OCI-LY3 (cell line): Measurements from ENCODE around the gene CD9.
"Not testable (repeated sequence)": the region's sequence is repeated elsewhere in the genome, so short reads cannot be mapped to it uniquely, and the experiment has no call there.

Experiments
- H2AFZ ChIP-seq: fragments of 200-600, 300-600 bp; shearing (Covaris generic); 2 replicates; pipeline ENCODE4 v1.6.0; 2014; ENCODE audit warnings: antibody characterized with exemption, low read depth, low read length
- H3K27ac ChIP-seq: fragments of 200-600, 300-600 bp; sonication (generic); 2 replicates; pipeline ENCODE4 v1.5.1; 2014; ENCODE audit warnings: mild to moderate bottlenecking, low read length, moderate library complexity, mixed read lengths
- H3K27me3 ChIP-seq: fragments of 200-600, 300-600 bp; sonication (generic); 2 replicates; pipeline ENCODE4 v1.6.1; 2014; ENCODE audit warnings: low read depth, low read length, mixed read lengths
- H3K36me3 ChIP-seq: fragments of 200-600, 300-600 bp; sonication (generic); replicated peaks from 2 replicates; pipeline ENCODE3; 2014; ENCODE audit warnings: low read depth, low read length, mixed read lengths
- H3K4me1 ChIP-seq: fragments of 300-600, 200-600 bp; sonication (generic); 2 replicates; pipeline ENCODE4 v1.6.1; 2014; ENCODE audit warnings: low read length, mixed read lengths
- H3K4me2 ChIP-seq: fragments of 200-600, 300-600 bp; sonication (generic); 2 replicates; pipeline ENCODE4 v1.6.1; 2014; ENCODE audit warnings: low read length, mixed read lengths
- H3K4me3 ChIP-seq: fragments of 300-600, 200-600 bp; sonication (generic); 2 replicates; pipeline ENCODE4 v1.5.1; 2014; ENCODE audit warnings: antibody characterized with exemption, mild to moderate bottlenecking, low read length, moderate library complexity
- H3K79me2 ChIP-seq: fragments of 300-600, 200-600 bp; shearing (Covaris generic); 2 replicates; pipeline ENCODE4 v1.6.1; 2014; ENCODE audit warnings: mild to moderate bottlenecking, low read length, mixed read lengths
- H3K9ac ChIP-seq: fragments of 300-600, 200-600 bp; shearing (Covaris generic); 2 replicates; pipeline ENCODE4 v1.6.0; 2014; ENCODE audit warnings: mild to moderate bottlenecking, low read length, moderate library complexity
- H3K9me3 ChIP-seq: fragments of 200-600, 300-600 bp; shearing (Covaris generic); 2 replicates; pipeline ENCODE4 v1.6.1; 2014; ENCODE audit warnings: low read length, mixed read lengths; ENCODE audit not compliant: insufficient read depth
- H4K20me1 ChIP-seq: fragments of 200-600, 300-600 bp; sonication (generic); 2 replicates; pipeline ENCODE4 v1.6.1; 2016; ENCODE audit warnings: low read length, mixed read lengths; ENCODE audit not compliant: insufficient read depth
- CTCF ChIP-seq: fragments of 200-600, 300-600 bp; sonication (generic); IDR thresholded peaks from 2 replicates; pipeline ENCODE4 v1.5.1; 2014; ENCODE audit warnings: antibody characterized with exemption, low read length, low read depth
- EZH2phosphoT487 ChIP-seq: fragments of 200-600 bp; shearing (Covaris generic); IDR thresholded peaks from 2 replicates; pipeline ENCODE4 v1.6.1; 2018; ENCODE audit warnings: antibody characterized with exemption, mixed run types, low read depth

The CD9 gene

GRCh38 chr12:6158749-6159148 lies 41.5 kb upstream of the CD9 start:
- no peak overlapping the region for H3K4me3 ChIP-seq
- H3K36me3 ChIP-seq = no peaks in the 10 kb centered on the region
- H3K9me3 ChIP-seq = no peaks in the 10 kb centered on the region
- no peaks in the 10 kb centered on the region for H3K4me1 ChIP-seq
- H3K79me2 ChIP-seq = no peaks in the 10 kb centered on the region
- H3K27me3 ChIP-seq = no peaks in the 10 kb centered on the region; the same call in 1 of the 2 replicates
- TF ChIP-seq EZH2phosphoT487 (no peak), CTCF (no peak)
- H3K27ac ChIP-seq = no peak overlapping the region
- H2AFZ ChIP-seq = no peak overlapping the region
- no peak overlapping the region for H3K4me2 ChIP-seq
- H4K20me1 ChIP-seq = no peaks in the 10 kb centered on the region
- no peak overlapping the region for H3K9ac ChIP-seq

GRCh38 chr12:6159166-6160011 lies 40.8 kb upstream of the CD9 start:
- not testable (repeated sequence) for H3K9me3 ChIP-seq, H3K79me2 ChIP-seq, H3K4me1 ChIP-seq, H3K9ac ChIP-seq, H3K4me3 ChIP-seq, H3K27me3 ChIP-seq, H4K20me1 ChIP-seq, H3K36me3 ChIP-seq, H3K27ac ChIP-seq, H3K4me2 ChIP-seq, H2AFZ ChIP-seq

GRCh38 chr12:6160049-6160649 lies 40.1 kb upstream of the CD9 start:
- H2AFZ ChIP-seq, H3K9me3 ChIP-seq, H4K20me1 ChIP-seq, H3K4me1 ChIP-seq, H3K79me2 ChIP-seq, H3K27me3 ChIP-seq, H3K36me3 ChIP-seq, H3K4me2 ChIP-seq, H3K4me3 ChIP-seq, H3K27ac ChIP-seq, H3K9ac ChIP-seq: not testable (repeated sequence)

- no peaks in the 10 kb centered on the region for H3K79me2 ChIP-seq
- no peak overlapping the region for H3K27ac ChIP-seq
- TF ChIP-seq CTCF = no peak
- no peak for TF ChIP-seq EZH2phosphoT487
- no peaks in the 10 kb centered on the region for H3K4me1 ChIP-seq
- H3K4me3 ChIP-seq = no peak overlapping the region
- H3K4me2 ChIP-seq = no peak overlapping the region
- no peak overlapping the region for H3K9ac ChIP-seq
- no peaks in the 10 kb centered on the region for H3K9me3 ChIP-seq
- H4K20me1 ChIP-seq = no peaks in the 10 kb centered on the region
- no peaks in the 10 kb centered on the region; the same call in 1 of the 2 replicates for H3K27me3 ChIP-seq
- no peak overlapping the region for H2AFZ ChIP-seq
- no peaks in the 10 kb centered on the region for H3K36me3 ChIP-seq
Measured at GRCh38 chr12:6161124-6161882, 38.9 kb upstream of the CD9 start.
